GM12892 (cell line): ENCODE results near the gene LRRC74B.
A peak's percentile ranks its signal among the peaks of the same experiment; 100 is the strongest.
"Not testable (repeated sequence)": the region's sequence is repeated elsewhere in the genome, so short reads cannot be mapped to it uniquely, and the experiment has no call there.

Experiments
- DNase-seq: peaks from one replicate; pipeline ENCODE4 v3.0.0; 2011; ENCODE audit not compliant: insufficient read length
- FAIRE-seq: peaks from 2 replicates; lab custom pipeline; 2011; peaks lifted over from hg19 to GRCh38; lab: Jason Lieb, UNC
- POLR2A ChIP-seq: IDR thresholded peaks from 2 replicates; pipeline ENCODE4 v1.6.1; 2011; ENCODE audit warnings: low read depth, low read length, control low read depth
- POLR2AphosphoS5 ChIP-seq: IDR thresholded peaks from 2 replicates; pipeline ENCODE4 v1.6.1; 2011; ENCODE audit warnings: low read depth, low read length, control low read depth
- TAF1 ChIP-seq: IDR thresholded peaks from 2 replicates; pipeline ENCODE4 v1.6.1; 2011; ENCODE audit warnings: low read depth, mild to moderate bottlenecking, control low read depth, low read length, borderline replicate concordance

LRRC74B gene

GRCh38 chr22:21001601-21002325 is 44.0 kb upstream of the LRRC74B start, which contains the start of gene THAP7:
Gene THAP7, minus strand, starts transcription at chr22:21002118. Its CDS starts 207 bp downstream, at chr22:21001911.
- DNase-seq (peak; percentile 97), FAIRE-seq (peak; percentile 100)
- TF ChIP-seq POLR2AphosphoS5 (peak; percentile 93), POLR2A (peak; percentile 90; the same call in 1 of the 2 replicates), TAF1 (peak; percentile 91)

DNA sequence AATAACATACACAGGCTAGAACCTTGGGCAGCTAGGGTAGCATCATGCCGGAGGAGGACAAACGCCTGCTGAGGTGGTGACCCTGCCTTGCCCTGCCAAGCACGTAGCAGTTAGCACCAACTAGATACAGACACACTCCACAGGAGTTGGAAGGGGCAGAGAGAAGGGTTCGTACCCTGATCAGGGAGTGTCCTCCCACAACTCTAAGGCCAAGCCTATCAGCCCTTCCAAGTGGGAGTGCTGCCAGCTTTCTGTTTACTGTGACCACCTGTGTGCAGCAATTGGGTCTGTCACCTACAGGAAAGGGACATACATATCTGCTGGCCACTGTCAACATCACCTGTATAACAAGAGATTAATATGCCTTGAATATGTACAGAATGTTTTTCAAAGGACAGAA is 42.0 kb upstream of the LRRC74B start:
- no peak for DNase-seq
- FAIRE-seq, result no peak
- TF ChIP-seq POLR2AphosphoS5 (no peak), TAF1 (no peak), POLR2A (no peak; the same call in 1 of the 2 replicates)

DNA sequence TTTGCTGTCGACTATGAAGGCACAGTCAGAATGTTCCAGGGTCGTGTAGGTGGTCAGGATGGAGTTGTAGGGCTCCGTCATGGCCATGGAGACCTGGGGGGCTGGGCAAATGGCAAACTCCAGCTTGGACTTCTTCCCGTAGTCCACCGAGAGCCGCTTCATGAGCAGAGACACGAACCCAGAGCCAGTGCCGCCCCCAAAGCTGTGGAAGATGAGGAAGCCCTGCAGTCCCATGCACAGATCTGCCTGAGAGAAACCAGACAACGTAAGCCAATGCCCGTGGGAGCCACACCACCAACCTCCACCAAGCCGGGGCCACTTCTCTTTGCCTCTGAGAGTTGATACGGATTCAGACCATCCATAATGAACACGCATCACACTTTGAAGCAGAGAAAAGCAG is 36.5 kb upstream of the LRRC74B start:
- not testable (repeated sequence) for DNase-seq, FAIRE-seq

GRCh38 chr22:21009638-21010425 is 35.9 kb upstream of the LRRC74B start:
- no peak for TF ChIP-seq POLR2AphosphoS5
- no peak for TF ChIP-seq TAF1
- TF ChIP-seq POLR2A, result no peak
- FAIRE-seq, result peak; percentile 5
- DNase-seq, result no peak

DNA sequence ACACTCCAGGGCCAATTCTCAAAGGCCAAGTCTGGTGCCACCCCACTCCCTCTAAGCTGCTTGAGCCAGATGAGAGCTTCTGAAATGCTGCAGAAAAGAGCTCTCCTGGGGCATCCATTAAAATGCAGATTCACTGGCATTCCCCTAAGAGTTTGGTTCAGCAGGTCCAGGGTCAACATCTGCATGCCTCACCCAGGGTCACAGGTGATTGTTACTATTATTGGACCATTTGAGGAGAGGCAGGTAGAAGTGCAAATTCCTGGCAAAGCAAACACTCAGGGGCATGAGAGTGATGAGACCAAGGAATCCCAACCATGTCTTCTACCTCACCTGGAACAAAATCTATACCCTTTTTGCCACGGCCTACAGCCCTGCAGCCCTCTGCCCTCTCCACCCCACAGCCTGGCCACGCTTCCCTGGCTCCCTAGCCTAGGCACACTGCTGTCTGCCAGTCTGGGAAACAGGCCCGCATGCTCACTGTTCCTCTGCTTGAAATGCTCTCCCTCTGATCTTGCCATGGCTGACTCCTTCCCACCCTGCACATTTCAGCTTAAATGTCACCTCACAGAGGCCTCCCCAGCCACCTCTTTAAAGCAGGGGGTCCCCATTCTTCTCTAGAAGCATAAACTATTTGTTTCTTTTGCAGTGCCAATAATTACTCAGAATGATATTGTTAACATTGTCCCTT is 35.2 kb upstream of the LRRC74B start:
- TF ChIP-seq POLR2A, result no peak
- TF ChIP-seq POLR2AphosphoS5, result no peak
- no peak for TF ChIP-seq TAF1
- no peak for FAIRE-seq
- no peak for DNase-seq

DNA sequence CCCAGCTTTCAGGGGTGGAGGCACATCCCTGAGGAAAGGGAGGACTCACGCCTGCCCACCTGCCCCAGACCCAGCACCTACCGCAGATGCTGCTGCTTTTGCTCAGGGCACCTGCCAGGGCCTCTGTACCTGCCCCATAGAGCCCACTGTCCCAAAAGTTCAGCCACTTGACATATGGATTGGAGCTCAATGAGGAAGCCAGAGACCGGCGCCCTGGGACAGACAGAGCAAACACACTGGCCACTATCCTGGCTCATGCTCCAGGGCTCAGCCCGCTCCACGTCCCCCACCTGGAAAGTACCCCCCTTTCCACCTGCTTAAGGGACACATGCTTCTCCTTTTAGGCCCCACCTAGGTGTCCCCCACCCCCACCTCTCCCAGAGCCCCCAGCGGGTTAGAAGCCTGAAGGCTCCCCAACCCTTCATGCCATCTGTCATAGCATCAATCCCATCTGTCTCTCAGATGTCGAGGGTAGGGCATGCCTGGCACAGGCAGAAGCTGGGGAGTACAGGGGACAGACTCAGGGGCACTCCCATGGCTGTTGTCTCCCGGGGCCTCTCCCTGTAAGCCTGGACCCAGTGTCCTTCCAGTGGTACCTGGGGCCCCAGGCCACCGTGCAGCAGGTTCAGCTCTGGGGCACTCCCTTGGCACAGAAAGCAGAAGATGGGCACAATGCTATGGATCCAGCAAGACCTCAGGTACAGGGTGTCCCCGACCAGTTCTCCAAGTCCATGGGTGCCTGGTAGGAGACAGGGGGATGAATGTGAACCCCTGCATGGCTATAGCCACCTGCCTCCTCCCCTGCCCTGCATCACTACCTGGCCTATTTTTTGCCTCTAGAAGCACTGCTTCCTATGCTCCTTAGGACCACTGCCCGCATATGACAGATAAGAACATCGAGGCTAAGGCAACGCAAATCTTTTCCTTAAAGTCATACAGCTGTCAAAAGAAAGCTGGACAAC is 33.0 kb upstream of the LRRC74B start:
- FAIRE-seq (no peak), DNase-seq (no peak)
- TF ChIP-seq TAF1, result no peak
- TF ChIP-seq POLR2AphosphoS5, result no peak
- no peak for TF ChIP-seq POLR2A

DNA sequence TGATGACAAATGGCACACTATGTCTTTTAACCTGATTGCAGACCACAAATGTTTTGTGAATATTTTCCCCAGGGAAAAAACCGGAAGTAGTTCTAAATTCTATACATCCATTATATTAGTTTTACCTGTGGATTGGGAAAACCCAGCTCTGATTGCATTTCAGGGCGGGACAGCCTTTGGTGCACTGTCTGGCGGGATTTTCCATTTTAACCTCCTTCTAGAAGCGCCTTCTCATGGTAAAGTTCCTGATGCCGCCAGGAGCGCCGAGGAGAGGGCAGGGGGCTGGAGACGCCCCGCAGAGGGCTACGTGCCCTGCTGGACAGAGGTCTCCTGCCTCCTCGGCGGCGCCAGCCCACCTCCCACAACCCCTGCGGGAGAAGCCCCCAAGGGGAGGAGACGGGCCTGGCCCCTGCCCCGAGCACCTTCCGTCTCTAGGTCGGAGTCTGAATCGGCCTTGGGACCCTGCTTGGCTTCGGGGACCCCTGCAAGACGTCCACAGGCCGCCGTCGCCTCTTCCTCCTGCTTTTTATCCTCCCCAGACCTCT is 32.0 kb upstream of the LRRC74B start:
- FAIRE-seq (no peak), DNase-seq (no peak)
- no peak for TF ChIP-seq POLR2A

DNA sequence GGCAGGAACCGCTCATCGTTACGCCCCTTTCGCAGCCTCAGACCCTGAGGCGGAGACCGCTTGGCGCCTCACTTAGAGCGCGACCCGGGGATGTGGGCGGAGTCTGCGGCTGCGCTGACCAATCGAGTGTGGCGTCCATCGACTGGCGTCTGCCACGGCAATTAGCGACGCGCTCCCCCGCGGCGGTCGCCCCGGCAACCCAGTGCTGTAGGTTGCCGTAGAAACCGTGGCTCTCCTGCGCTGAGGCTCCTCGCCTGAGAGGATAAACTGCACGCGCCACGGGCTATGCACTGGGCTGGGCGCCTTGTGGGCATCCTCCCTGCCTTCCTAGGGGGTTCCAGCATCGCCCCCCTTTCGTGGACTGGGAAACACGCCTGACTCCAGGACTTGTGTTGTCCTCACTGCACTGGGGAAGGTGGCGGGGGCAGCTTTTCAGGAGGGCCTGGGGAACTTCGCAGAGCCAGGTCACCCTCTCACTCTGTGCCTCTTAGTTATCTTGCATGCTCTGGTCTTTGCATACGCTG is 31.5 kb upstream of the LRRC74B start:
- DNase-seq, result peak; percentile 95
- FAIRE-seq, result peak; percentile 88
- TF ChIP-seq POLR2AphosphoS5 (no peak), TAF1 (no peak), POLR2A (no peak)

DNA sequence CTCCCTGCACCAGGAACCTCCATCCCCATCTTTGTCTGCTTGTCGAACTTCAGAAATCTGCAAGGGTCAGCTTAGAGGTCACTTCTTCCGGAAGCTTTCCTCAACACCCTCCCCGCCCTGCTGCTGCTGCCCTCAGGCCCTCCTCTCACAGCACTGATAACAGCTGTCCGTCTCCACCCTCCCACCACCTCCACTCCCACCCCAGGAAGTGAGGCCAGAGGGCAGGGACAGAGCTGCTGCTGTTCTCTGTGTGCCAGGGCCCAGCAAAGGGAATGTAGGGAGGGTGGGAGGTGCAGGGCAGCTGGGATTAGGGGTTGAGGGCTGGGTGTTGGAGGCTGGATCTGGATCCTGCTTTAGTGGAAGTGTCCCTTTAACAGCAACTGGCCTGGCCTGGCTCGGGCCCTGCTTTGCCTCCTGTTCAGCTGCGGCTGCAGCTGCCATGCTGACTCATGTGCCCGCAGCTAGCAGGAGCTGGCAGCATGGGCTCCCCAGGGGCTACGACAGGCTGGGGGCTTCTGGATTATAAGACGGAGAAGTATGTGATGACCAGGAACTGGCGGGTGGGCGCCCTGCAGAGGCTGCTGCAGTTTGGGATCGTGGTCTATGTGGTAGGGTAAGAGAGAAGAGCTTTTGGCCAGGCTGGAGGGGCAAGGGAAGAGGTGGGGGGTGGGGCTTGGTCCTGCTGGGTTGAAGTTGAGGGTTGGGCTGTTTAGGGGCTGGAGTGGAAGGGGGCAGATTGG is 30.9 kb upstream of the LRRC74B start, which contains the start of gene P2RX6:
P2RX6 (plus strand) TSS at position 440 of the 740 bp plus-strand sequence; CDS start at position 450, 10 bp downstream.
- peak; percentile 48 for FAIRE-seq
- DNase-seq, result no peak

DNA sequence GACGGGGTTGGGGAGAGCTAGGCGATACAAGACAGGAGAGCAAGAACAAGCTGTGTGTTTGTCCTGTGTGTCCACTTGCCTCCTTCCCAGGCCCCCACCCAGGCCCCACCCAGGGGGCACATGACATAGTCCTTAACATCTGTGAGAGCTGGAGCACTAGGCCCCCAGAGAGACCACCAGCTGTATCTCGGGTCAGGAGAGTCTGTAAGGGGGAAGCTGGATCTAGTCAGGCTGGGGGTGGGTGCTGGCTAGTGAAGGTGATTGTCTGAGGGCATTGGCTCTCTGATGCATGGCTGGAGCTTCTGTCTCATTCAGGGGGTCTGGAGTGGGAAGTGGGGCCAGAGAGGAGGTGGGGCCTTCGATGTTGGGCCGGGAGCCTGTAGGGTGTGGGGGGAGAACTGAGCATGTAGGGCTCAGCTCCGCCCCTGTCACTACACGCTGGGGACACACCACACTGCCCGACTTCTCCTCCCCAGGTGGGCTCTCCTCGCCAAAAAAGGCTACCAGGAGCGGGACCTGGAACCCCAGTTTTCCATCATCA is 30.2 kb upstream of the LRRC74B start:
- FAIRE-seq (no peak), DNase-seq (no peak)
- no peak for TF ChIP-seq TAF1
- no peak for TF ChIP-seq POLR2A
- no peak for TF ChIP-seq POLR2AphosphoS5

More for the DNA sequence above, 30.9 kb upstream of the LRRC74B start, which contains the start of gene P2RX6:
- TF ChIP-seq POLR2AphosphoS5 (no peak), TAF1 (no peak), POLR2A (no peak)
